Measurements from ENCODE around the gene CBR3. TPM values are rescaled to one million over a fixed set of nuclear protein-coding genes. Genes with fewer than 3 reads are reported as not detected.

The CBR3 gene
- total and polyA plus RNA-seq, 12 donors = 0.99 to 10.4 (median 2.2) TPM

DNA sequence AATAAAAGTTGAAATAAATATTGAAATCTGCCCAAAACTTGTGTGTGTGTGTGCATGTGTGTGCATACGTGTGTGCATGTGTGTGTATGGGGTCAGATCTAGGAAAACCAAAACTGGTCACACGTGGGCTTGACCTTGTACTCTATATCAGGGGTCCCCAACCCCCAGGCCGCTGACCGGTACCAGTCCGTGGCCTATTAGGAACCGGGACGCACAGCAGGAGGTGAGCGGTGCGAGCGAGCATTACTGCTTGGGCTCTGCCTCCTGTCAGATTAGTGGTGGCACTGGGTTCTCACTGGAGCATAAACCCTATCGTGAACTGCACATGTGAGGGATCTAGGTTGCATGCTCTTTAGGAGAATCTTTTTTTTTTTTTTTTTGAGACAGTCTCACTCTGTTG, 30.5 kb downstream of the CBR3 start:
- no peaks in the 10 kb centered on the region for H3K9me3 ChIP-seq
- TF ChIP-seq, protein P1, sequence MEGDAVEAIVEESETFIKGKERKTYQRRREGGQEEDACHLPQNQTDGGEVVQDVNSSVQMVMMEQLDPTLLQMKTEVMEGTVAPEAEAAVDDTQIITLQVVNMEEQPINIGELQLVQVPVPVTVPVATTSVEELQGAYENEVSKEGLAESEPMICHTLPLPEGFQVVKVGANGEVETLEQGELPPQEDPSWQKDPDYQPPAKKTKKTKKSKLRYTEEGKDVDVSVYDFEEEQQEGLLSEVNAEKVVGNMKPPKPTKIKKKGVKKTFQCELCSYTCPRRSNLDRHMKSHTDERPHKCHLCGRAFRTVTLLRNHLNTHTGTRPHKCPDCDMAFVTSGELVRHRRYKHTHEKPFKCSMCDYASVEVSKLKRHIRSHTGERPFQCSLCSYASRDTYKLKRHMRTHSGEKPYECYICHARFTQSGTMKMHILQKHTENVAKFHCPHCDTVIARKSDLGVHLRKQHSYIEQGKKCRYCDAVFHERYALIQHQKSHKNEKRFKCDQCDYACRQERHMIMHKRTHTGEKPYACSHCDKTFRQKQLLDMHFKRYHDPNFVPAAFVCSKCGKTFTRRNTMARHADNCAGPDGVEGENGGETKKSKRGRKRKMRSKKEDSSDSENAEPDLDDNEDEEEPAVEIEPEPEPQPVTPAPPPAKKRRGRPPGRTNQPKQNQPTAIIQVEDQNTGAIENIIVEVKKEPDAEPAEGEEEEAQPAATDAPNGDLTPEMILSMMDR (IDR thresholded peaks at IDR 0.05) = no peak
- peaks cover 0 to 59% (median 0%) of the 10 kb centered on the region in 9 donors for H3K36me3 ChIP-seq
- H3K4me3 ChIP-seq = no peak overlapping the region
- DNase-seq (no peak), ATAC-seq (no peak)
- no peaks in the 10 kb centered on the region for H3K27me3 ChIP-seq
- intact Hi-C loops (cut with DNase I) = no loop called here
- WGBS, 2 donors = 97% methylated on average over 11 of the region's 11 CpGs
- H3K27ac ChIP-seq = no peak overlapping the region
- peaks cover 0 to 34% (median 13%) of the 10 kb centered on the region in 9 donors for H3K4me1 ChIP-seq

DNA sequence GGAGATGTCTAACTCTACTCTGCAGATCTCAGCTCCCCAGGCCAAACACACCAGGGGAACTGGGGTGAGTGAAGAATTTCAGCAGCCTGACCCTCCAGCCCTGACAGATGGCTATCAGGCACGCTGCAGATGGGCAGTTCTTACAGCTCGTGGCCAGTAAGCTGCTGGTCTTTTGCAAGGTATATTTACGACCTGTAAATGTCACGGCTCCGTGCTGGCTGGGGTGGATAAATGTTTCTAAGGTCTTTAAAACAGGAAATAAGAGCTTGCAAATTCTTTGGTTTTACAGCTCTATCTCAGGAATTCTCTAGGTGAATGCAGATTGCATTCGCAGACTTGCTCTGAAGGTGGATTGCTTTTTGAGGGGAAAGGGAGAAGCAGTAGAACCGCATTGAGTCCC, 31.8 kb downstream of the CBR3 start:
- ATAC-seq (no peak), DNase-seq (no peak)
- Histone ChIP-seq H3K27ac (no peak overlapping the region), H3K27me3 (no peaks in the 10 kb centered on the region), H3K36me3 (peaks cover 0 to 61% (median 0%) of the 10 kb centered on the region in 9 donors), H3K4me3 (no peak overlapping the region), H3K9me3 (no peaks in the 10 kb centered on the region), H3K4me1 (peaks cover 0 to 42% (median 17%) of the 10 kb centered on the region in 9 donors)
- 91 to 94% methylated on average over 7 of the region's 7 CpGs for whole genome bisulfite sequencing, 2 donors
- intact Hi-C loops (cut with DNase I) = no loop called here
- TF ChIP-seq, protein P1 (IDR thresholded peaks at IDR 0.05) = no peak

DNA sequence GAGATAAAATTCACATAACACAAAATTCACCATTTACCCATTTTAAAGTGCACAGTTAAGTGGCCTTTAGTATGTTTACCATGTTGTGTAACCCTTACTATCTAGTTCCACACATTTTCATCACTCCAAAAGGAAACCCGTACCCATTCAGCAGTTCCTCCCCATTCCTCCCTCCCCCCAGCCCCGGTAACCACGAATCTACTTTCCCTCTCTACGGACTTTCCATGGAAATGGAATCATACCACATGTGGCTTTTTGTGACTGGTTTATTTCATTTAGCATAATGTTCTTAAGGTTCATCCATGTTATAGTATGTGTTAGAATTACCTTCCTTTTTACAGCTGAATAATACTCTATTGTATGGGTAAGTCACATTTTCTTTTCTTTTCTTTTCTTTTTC, 32.7 kb downstream of the CBR3 start:
- intact Hi-C loops (cut with DNase I) = no loop called here
- Histone ChIP-seq H3K4me3 (no peak overlapping the region), H3K36me3 (peaks cover 0 to 59% (median 0%) of the 10 kb centered on the region in 9 donors), H3K4me1 (peaks cover 0 to 51% (median 26%) of the 10 kb centered on the region in 9 donors), H3K9me3 (no peaks in the 10 kb centered on the region), H3K27ac (no peak overlapping the region), H3K27me3 (no peaks in the 10 kb centered on the region)
- ATAC-seq (no peak), DNase-seq (no peak)
- 93 to 97% methylated on average over 4 of the region's 4 CpGs for whole genome bisulfite sequencing, 2 donors
- TF ChIP-seq, protein P1 (IDR thresholded peaks at IDR 0.05) = no peak

DNA sequence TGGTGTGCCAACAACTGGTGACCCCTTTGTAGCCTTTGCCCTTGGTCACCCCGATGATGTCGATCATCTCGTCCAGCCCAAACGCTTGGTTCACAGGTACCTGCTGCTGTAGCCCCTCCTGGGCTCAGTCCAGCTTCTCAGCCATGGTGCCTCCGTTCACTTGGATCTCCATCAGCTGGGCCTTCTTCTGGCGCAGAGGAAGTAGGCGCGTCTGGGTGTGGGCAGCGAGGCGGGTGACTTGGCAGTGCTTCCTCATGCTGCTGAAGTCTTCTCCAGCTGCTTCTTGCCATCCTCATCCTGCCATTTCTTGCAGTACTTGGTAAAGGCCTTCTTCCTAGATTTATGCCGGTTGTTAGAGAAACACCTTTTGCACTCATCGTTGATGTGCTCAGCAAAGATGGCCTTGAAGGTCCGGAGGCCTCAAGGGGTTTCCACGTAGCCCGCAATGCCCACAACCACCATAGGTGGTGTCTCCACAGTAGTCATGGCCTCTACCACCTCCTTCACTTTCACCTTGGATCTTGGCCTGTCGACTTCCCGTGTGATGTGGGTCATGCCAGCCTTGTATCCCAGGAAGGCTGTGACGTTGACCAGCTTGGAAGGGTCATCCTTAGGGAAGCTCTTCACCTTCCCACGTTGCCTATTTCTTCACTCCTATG, 34.7 kb downstream of the CBR3 start:
- DNase-seq (no peak), ATAC-seq (no peak)
- Histone ChIP-seq H3K4me3 (no peak overlapping the region), H3K27me3 (no peaks in the 10 kb centered on the region), H3K9me3 (no peaks in the 10 kb centered on the region), H3K27ac (peak overlapping the region in 1 of 10 donors; percentile 3), H3K4me1 (peaks cover 0 to 49% (median 14%) of the 10 kb centered on the region in 9 donors), H3K36me3 (peaks cover 0 to 59% (median 0%) of the 10 kb centered on the region in 9 donors)
- intact Hi-C loops (cut with DNase I) = no loop called here
- 92 to 93% methylated on average over 19 of the region's 19 CpGs for WGBS, 2 donors
- TF ChIP-seq, protein P1 (IDR thresholded peaks at IDR 0.05) = no peak

Measured in heart right ventricle (tissue), 16 donors.